ENCODE results near the gene NPY2R.

DNA sequence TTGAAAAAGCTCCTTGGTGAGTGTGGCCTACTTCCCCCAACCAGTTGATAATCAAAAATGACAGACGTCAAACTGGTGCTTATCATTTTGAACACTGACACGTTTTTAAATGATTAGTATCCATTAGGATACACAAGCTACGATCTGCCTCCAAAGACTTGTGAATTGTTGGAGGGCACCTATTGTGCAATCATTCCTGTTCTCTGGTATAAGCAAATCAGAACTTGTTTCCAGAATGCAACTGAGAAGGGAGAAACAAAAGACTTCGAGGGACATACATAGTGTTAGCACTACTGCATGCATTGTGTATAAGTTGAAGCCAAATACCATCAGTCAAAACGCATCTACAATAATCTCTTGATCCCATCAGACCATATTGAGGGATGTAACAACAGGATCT lies 11.6 kb downstream of the NPY2R start:
- TF ChIP-seq EZH2 (IDR thresholded peaks at IDR 0.05; ENCODE audit: borderline replicate concordance, low read length), result no peak
- TF ChIP-seq, protein P1, sequence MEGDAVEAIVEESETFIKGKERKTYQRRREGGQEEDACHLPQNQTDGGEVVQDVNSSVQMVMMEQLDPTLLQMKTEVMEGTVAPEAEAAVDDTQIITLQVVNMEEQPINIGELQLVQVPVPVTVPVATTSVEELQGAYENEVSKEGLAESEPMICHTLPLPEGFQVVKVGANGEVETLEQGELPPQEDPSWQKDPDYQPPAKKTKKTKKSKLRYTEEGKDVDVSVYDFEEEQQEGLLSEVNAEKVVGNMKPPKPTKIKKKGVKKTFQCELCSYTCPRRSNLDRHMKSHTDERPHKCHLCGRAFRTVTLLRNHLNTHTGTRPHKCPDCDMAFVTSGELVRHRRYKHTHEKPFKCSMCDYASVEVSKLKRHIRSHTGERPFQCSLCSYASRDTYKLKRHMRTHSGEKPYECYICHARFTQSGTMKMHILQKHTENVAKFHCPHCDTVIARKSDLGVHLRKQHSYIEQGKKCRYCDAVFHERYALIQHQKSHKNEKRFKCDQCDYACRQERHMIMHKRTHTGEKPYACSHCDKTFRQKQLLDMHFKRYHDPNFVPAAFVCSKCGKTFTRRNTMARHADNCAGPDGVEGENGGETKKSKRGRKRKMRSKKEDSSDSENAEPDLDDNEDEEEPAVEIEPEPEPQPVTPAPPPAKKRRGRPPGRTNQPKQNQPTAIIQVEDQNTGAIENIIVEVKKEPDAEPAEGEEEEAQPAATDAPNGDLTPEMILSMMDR (conservative IDR thresholded peaks at IDR 0.05 in 1 of 2, IDR thresholded peaks at IDR 0.05 in 1 of 2; ENCODE audit: extremely low read depth in 1 of 2, insufficient read depth in 1 of 2, low read depth in 1 of 2, low read length in 2 of 2), result no peak
